ENCODE data around the gene TCF7L1.
"Not testable (repeated sequence)": the region's sequence is repeated elsewhere in the genome, so short reads cannot be mapped to it uniquely, and the experiment has no call there.

The TCF7L1 gene

GRCh38 chr2:85132834-85133637, at the start of gene TCF7L1:
TCF7L1 (plus strand) TSS chr2:85133392; CDS start chr2:85133685, 293 bp downstream.
- DNase-seq (peak; percentile 60), ATAC-seq (peak; percentile 71)

- peak; percentile 79 for ATAC-seq
- no peak for DNase-seq
Measured at GRCh38 chr2:85085563-85085962, 47.6 kb upstream of the TCF7L1 start.

GRCh38 chr2:85087541-85087940, 45.7 kb upstream of the TCF7L1 start:
- no peak for DNase-seq
- no peak for ATAC-seq

- ATAC-seq = no peak
- DNase-seq = no peak
Measured at GRCh38 chr2:85088921-85089320, 44.3 kb upstream of the TCF7L1 start.

- DNase-seq = no peak
- ATAC-seq = no peak
Measured at GRCh38 chr2:85089585-85089984, 43.6 kb upstream of the TCF7L1 start.

- ATAC-seq = no peak
- DNase-seq = no peak
Measured at GRCh38 chr2:85091838-85092237, 41.4 kb upstream of the TCF7L1 start.

GRCh38 chr2:85095094-85095493, 38.1 kb upstream of the TCF7L1 start:
- DNase-seq = no peak
- no peak for ATAC-seq

GRCh38 chr2:85096616-85097015, 36.6 kb upstream of the TCF7L1 start:
- DNase-seq (no peak), ATAC-seq (no peak)

- DNase-seq (no peak), ATAC-seq (no peak)
Measured at GRCh38 chr2:85104228-85104627, 29.0 kb upstream of the TCF7L1 start.

GRCh38 chr2:85106489-85107180, 26.6 kb upstream of the TCF7L1 start:
- DNase-seq (no peak), ATAC-seq (no peak)

GRCh38 chr2:85110991-85111560, 22.1 kb upstream of the TCF7L1 start:
- DNase-seq (no peak), ATAC-seq (no peak)

GRCh38 chr2:85111819-85112281, 21.3 kb upstream of the TCF7L1 start:
- DNase-seq = no peak
- ATAC-seq = no peak

GRCh38 chr2:85112906-85113625, 20.1 kb upstream of the TCF7L1 start:
- ATAC-seq (no peak), DNase-seq (no peak)

GRCh38 chr2:85114586-85115330, 18.4 kb upstream of the TCF7L1 start:
- ATAC-seq = no peak
- DNase-seq = no peak

- no peak for DNase-seq
- ATAC-seq = no peak
Measured at GRCh38 chr2:85116207-85116606, 17.0 kb upstream of the TCF7L1 start.

- DNase-seq (no peak), ATAC-seq (no peak)
Measured at GRCh38 chr2:85119900-85120299, 13.3 kb upstream of the TCF7L1 start.

- no peak for DNase-seq
- no peak for ATAC-seq
Measured at GRCh38 chr2:85120363-85120762, 12.8 kb upstream of the TCF7L1 start.

- not testable (repeated sequence) for ATAC-seq, DNase-seq
Measured at GRCh38 chr2:85126462-85126861, 6.7 kb upstream of the TCF7L1 start.

GRCh38 chr2:85129861-85130260, 3.3 kb upstream of the TCF7L1 start:
- no peak for ATAC-seq

GRCh38 chr2:85130407-85130806, 2.8 kb upstream of the TCF7L1 start:
- ATAC-seq = no peak
- no peak for DNase-seq

More at GRCh38 chr2:85129861-85130260, 3.3 kb upstream of the TCF7L1 start:
- DNase-seq = no peak

GRCh38 chr2:85131116-85131515, 2.1 kb upstream of the TCF7L1 start:
- ATAC-seq (no peak), DNase-seq (peak; percentile 14)

GRCh38 chr2:85132397-85132796, 795 bp upstream of the TCF7L1 start:
- no peak for ATAC-seq
- no peak for DNase-seq
